NCI-H446 (cell line): ENCODE results near the gene CD81.

Experiments
- DNase-seq, 2 experiments: peaks; one replicate each; lab custom pipeline; 2025; lab: John Stamatoyannopoulos, UW

Gene CD81

DNA sequence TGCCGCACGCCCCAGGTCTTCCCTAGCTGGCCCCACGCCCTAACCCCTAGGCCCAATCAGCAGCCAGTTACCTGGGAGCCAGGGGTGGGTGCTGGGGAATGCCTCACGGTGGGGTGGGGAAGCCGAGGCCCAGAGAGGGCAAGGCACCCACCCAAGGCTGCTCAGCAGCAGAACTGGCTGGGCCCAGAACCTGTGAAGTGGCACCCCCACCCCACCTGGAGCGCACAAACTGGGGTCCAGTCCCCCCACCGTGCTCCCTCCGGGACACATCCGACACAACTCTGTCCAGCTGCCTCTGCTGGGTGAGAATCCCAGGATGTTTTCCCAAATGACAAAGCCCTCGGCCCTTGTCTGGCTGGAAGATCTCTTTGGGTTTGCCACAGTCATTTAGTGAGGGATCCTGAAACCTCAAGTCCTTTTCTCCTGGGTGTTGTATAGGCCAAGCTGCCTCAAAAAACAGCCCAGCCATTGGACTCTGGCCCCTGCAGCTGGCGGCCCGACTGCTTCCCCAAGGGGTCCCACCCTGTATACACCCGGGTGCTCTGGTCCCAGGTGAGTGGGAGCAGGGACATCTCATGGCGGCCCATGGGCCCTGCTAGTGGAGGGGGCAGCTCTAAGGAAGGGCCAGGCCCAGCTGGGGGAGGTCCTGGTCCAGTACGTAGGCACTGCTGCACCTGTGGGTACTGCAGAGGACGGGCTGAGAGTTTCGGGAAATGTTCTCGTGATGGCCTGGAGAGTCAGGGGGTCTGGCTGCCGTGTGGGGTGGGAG lies 44.3 kb downstream of the CD81 start:
- DNase-seq = no peak

DNA sequence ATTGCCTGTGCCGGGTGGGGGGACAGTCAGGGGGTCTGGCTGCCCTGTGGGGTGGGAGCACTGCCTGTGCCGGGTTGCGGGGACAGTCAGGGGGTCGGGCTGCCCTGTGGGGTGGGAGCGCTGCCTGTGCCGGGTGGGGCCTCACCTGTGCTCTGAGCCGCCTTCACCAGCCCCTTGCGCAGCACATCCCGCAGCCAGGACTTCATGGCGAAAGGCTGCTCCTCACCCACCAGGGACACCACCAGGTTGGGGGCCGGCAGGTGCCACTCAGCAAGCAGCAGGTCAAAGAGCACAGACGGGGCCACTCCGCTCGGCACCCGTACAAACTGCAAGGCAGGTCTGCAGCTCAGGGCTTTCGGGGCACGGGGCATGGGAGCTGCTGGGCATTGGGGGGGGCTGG lies 44.9 kb downstream of the CD81 start:
- DNase-seq = no peak

DNA sequence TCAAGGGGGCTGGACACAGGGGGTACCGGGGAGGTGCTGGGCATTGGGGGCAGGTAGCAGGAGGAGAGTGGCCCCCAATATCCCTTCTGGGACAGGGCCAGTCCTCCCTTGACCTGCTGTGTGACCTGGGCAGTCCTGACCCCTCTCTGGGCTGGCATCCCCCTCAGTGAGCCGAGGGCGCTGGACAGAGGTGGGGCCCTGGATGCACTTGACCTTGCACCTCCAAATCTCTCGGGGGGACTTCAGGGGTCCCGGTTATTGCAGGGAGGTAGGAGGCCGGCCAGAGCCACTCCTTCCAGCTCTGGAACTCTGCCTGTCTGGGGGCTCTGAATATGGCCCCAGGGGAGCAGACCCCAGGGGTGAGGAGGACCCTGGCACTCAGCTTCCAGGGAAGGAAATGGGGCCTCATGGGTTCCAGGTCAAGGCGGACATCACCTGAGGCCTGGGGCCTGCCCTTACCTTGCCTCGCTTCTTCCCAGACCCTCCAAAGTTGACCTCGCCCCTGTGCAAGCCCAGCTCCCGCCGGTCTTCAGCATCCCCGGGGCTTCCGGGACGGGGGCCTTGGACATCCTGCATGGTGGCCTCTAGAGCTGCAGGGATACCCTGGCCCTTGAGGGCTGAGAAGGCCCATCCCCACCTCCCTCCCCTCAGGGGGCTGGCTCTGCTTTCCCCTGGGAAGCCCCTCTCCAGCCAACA lies 45.5 kb downstream of the CD81 start:
- DNase-seq = no peak

DNA sequence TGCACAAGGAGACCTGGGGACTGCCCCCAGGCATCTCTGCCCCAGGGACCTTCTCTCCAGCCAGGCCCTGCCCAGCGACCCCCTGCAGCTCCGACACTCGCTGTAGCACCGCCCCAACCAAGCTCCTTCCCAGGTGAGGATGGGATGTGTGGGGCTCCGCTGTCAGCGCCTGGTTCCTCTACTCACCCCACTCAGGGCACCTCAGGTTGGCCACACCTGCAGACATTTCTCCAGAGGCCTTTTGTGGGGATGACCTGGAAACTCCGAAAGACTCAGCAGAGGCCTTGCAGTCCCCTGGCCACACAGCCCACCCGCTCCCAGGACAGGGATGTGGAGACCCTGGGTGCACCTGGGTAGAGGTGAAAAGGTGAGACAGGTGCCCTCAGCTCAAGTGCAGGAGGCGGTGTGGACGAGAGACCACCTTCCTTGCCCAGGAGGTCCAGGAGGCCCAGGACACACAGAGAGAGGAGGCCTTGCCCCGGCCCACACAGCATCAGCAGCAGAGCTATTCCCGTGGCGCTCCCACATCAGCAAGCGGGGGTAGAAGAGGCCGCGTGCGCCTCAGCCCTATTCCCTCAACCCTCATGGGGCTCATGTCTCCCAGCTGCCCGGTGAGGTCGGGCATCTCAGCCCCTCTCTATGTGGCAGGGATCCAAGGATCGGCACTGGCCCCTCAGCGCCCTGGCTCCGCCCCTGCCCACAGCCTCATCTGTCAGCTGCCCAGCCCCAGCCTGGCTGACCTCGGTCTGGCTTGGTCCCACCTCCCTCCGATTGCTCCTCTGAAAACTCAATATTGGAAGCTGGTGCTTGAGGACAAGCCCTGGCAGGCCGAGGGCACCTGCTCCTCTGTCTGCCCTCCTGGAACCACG lies 46.3 kb downstream of the CD81 start:
- no peak for DNase-seq

DNA sequence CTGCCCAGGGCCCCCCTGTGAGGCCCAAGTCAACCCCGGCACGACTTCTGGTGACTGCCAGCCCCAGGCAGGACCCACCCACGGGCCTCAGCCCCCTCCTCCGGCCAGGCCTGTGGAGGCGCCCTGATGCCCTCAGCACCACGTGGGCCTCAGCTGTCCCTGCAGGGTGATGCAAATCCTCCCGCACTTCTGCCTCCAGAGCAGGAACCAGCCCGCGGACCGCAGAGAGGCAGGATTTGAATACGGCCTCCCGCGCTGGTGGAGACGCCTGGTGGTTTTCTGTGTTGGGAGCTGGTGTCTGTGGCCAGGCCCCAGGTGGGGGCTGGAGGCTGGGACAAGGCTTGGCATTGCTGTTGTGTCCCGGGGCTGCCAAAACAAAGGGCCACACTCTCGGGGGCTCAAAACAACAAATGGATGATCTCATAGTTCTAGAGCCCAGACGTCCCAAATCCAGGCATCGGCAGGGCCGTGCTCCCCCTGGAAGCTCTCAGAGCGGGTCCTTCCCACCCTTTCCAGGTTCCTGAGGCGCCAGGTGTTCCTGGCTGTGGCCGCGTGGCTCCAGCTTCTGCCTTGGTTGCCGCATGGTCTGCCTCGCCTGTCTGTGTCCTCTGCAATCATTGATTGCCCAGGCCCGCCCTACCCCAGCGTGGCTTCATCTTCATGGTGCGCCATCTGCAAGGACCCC lies 47.8 kb downstream of the CD81 start:
- DNase-seq = no peak

DNA sequence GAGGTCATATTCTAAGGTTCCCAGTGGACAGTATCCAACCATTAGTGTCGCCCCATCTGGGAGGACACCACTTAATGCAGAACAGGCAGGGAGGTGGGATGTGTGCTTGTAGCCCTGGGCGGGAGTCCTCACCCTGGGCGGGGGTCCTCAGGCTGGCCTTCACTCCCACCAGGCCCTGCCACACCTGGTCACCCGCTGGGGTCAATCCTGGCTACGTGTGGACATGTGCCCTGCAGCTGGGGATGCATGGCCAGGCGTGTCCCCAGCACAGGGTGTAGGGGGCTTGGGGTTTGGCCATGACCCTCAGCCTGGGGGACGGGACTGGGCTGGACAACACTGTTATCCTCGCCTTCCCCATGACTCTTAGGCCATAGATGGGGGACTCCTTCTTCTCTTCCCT lies 48.4 kb downstream of the CD81 start:
- DNase-seq = no peak

DNA sequence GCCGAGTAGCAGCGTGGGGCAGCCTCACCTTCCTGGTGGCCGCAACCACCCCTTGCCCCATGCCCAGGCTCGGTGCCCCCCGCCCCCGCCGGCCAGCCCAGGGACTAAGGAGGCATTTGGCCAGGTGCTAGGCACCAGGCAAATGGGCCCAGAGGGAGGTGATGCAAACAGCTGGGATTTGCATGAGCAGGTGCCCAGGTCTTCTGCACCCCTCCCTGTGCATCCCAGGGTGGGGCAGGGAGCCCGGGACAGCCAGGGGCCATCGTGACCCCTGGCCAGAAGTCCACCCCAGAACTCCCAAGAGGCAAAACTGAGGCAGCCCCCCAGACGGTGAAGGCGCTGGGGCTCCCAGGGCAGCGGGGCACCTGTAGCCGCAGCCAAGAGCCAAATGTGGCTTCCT lies 49.1 kb downstream of the CD81 start:
- DNase-seq = no peak

DNA sequence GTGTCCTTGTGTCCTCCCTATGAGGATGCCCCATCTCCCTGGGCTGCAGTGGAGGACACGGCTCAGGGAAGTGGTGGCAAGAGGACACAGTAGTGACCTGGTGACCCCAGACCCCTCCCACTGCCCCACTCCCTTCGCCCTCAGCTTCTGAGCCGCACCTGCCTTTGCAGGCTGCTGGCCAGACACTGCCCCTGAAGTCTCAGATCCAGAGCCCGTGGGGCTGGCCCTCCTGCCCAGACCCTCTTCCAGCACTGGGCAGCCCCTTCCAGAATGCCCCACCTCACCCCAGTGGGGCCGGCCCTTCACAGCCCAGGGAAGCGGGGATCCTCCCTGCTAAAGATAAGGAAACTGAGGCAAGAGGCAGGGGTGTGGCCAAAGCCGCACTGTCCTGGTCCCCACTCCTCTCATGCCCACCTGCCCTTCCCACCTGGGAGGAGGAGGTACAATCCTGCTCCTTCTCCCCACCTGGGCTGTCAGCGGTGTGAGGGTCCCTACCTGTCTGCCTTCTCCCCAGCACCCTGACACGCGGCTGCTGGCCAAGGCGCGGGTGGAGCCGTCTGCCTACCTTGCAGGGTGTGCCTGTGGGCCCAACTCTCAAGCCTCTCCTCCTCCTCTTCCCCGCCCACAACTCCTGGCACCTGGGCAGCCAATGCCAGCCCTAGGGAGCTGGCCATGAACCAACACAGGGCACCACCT lies 49.9 kb downstream of the CD81 start:
- no peak for DNase-seq

DNA sequence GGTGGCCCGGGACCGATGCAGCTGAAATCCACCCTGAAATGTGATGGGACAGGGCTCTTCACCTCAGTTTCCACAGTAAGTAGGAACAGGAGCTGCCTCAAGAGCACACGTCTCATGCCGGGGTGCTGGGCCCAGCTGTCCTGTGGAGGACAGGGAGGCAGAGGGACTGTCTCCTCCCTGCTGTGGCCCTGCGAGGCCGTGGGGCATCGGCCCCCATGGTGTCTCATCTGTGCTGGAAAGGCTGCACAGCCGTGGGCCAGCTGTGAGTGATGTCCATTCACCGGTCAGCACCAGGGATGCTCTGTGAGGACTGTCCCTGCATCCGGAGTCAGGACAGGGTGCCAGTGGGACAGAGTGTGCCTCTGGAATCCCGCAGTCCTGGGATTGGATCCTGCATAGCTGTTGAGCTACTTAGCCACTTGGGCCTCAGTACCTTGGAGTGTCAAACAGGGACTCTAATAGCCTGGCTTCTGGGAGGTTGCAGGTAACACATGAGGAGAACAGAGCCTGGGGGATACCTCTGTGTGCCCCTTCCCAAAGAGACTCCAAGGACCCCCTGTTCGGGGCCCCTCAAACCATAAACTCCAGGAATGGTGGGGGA lies 50.7 kb downstream of the CD81 start:
- no peak for DNase-seq

DNA sequence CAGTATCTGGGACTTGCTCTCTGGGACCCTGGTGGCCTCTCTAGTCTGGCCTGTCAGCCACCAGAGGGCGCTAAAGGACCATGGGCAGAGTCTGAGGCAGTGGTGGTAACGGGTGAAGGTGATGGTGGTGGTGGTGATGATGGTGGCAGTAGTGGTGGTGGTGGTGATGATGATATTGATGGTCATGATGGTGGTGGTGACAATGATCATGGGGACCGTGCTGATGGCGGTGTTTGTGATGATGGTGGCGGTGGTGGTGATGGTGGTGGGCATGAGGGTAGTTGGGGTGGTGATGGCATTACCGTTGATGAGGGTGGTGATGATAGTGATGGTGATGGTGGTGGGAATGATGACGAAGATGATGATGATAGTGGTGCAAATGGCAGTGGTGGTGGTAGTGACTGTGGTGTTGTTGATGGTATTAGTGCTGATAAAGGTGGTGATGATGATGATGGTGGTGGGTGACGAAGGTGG lies 51.2 kb downstream of the CD81 start:
- peak in 1 of 2 experiments; percentile 34 for DNase-seq

DNA sequence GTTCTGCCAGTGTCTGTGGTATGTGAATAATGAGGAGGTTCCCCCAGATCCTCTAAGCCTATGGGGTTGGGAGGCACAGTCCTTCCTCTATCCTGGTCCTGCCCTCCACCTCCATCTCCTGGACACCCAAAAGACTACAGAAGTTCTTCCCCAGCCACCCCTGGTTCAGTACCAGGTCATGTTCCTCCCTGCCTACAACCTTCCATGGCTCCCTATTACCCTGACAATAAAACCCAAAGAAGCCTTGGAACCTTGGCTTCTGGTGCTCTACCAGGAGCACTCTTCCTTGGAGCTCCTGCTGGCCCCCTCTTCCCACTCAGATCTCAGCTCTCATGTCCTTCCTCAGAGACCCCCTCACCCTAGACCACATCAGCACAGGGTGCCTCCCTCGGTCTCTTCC lies 54.3 kb downstream of the CD81 start:
- no peak for DNase-seq

DNA sequence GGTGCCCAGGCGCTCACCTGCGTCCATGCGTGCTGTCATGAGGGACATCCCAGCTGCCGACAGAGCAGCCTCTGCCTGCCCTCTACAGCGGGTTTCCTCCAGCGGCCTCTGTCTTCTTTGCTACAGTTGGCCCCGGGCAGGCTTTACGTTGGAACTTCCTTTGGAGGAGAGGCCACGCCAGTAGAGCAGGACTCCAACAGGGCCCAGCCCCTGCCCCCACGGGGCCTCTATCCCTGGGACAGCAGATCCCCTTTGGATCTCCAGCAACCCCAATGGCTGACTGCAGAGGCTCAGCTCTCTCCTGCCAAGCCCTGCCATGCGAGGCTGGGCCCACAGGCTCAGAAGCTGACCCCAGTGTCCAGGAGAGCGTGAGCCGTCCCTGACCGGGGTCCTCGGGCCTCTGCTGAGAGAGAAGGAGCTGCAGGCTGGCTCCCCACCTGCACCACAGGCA lies 55.1 kb downstream of the CD81 start:
- no peak for DNase-seq

DNA sequence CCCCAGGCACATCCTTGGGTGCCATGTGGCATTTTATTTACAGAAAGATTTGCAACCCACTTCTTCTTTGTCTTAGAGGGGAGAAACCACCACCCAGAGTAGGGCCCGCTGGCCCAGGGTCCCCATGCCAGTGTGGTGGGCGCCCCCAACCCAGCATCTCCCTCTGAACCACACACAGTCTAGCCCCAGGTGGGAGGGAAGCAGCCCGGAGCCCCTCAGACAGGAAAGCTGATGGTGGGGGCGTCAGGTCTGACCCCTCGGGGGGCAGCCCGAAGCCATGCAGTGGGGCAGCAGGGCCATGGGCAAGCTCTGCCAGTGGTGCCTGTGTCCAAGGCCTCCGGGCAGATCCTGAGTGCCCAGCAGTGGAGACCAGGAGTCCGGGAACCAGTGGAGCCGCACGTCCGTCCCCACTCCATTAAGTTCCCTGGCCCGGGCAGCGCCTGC lies 55.5 kb downstream of the CD81 start:
- no peak for DNase-seq

DNA sequence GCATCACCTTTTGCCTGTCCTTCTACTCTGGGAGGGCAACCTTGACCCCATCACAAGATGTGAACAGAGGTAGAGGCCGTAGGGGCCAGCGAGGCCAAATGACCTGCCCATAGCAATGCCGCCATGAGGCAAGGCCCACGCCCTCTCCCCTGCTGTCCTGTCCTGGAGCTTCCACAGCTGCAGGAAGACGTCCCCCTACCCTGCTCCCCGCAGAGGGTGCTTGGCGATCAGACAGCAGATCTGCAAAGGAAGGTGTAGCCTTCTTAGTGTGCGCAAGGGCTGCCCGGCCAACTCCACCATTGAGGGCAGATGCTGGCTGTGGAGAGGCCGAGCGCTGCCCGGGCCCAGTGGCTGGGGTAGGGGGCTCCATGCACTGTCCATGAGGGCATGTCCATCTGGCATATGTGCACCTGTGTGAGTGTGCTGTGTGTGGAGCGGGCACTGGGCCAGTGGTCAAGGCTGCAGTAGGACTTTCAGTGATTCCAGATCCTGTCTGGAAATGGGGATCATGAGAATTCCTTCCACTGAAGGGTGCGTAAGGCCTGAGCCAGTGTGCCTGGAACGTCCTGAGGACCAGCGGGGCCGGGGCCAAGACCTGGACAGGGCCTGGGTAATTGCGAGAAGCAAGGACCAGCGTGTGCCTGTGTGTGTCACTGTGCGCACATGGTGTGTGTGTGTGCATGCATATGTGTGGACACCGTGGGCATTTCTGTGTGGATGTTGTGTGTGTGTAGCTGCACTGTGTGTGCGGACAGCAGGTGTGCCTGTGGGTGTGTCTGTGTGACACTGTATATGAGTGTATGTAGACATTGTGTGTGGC lies 56.2 kb downstream of the CD81 start:
- no peak for DNase-seq

DNA sequence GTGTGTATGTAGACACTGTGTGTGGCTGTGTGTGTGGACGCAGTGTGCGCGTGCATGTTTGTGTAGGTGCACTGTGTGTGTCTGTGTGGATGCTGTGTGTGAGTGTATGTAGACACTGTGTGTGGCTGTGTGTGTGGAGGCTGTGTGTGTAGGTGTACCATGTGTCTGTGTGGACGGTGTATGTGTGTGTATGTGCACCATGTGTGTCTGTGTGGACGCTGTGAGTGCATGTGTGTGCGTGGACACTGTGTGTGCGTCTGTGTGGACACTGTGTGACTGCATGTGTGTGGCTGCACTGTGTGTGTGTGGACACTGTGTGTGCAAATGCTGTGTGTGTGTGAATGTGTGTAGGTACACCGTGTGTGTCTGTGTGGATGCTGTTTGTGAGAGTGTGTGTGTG lies 56.9 kb downstream of the CD81 start:
- DNase-seq = no peak

DNA sequence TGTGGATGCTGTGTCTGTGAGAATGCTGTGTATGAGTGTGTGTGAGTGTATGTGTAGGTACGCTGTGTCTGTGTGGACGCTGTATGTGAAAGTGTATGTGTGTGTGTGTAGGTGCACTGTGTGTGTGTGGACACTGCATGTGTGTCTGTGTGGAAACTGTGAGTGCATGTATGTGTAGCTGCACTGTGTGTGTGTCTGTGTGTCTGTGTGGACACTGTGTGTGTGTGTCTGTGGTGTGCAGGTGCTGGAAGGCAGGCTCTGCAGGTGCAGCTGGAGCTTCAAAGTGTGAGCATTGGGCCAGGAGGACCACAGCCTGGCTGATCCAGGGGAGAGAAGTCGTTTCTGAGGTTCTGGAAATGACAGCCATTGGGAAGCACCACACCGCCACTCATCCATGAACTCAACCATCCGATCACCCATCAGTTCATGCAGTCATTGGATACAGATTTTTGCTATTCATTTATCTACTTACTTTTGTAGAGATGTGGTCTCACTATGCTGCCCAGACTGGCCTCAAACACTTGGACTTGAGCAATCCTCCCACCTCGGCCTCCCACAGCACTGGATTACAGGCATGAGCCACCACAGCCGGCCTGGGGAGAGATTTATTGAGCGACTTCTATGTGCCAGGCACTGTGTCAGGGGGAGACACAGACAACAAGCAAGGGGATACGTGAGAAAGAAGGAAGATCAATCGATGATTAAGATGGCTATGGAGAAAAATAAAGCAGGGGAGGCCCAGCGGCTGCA lies 57.6 kb downstream of the CD81 start:
- no peak for DNase-seq

DNA sequence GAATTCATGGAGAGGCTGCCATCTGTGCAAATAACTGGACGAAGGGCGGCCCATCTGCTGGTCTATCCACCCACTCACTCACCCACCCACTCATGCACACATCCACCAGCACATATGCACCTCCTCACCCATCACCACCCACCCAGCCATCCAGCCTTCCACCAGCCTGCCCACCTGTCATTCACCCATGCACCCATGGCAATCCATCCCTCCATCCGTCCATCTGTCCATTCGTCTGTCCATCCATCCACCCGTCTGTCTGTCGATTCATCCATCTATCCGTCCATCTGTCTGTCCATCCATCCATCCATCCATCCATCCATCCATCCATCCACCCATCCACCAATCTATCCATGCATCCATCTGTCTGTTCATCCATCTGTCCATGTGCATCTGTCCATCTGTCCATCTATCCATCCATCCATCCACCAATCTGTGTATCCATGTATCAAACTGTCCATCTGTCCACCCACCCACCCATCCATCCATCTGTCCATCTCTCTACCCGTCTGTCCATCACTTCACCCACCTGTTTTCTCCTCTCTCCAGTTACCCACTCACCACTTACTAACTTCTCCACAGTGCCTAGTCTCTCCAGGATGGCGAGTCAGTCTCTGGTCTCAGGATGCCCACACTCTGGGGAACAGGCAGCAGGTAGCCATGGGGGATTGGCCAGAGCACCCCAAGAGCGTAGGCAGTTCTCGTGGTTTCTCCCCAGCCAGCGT lies 58.3 kb downstream of the CD81 start:
- no peak for DNase-seq

DNA sequence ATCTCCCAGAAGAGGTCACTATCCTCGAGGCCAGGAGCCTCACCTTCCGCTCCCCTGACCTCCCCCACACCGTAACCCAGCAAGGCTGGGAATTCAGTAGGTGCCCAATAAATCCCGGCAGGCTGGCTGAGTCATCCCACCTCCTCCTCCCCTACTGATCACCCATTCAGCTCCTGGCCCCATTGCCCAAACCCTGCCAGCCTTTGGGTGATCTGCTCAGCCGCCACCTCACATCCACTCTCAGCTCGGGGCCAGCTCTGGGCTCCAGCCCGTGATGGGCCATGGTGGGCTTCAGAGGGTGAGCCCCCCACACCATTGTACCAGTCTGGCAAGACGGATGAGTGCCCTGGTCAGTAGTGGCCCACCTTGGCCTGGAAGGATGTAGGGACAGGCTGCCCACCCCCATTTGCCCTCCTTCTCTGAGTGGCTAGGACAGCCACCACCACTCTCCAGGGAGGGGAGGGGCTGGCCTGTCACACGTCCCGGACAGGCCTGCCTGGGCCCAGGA lies 59.0 kb downstream of the CD81 start:
- no peak for DNase-seq
